ENCODE results near the gene ENOPH1. TPM values are rescaled to one million over a fixed set of nuclear protein-coding genes. Genes with fewer than 3 reads are reported as not detected.
A peak's percentile ranks its signal among the peaks of the same experiment; 100 is the strongest.

The ENOPH1 gene
- total and polyA plus RNA-seq, 2 of the 13 experiments (the other 11 are each of a cell fraction or from before 2014, with no cell fraction given), result 15.5 to 64.3 TPM

DNA sequence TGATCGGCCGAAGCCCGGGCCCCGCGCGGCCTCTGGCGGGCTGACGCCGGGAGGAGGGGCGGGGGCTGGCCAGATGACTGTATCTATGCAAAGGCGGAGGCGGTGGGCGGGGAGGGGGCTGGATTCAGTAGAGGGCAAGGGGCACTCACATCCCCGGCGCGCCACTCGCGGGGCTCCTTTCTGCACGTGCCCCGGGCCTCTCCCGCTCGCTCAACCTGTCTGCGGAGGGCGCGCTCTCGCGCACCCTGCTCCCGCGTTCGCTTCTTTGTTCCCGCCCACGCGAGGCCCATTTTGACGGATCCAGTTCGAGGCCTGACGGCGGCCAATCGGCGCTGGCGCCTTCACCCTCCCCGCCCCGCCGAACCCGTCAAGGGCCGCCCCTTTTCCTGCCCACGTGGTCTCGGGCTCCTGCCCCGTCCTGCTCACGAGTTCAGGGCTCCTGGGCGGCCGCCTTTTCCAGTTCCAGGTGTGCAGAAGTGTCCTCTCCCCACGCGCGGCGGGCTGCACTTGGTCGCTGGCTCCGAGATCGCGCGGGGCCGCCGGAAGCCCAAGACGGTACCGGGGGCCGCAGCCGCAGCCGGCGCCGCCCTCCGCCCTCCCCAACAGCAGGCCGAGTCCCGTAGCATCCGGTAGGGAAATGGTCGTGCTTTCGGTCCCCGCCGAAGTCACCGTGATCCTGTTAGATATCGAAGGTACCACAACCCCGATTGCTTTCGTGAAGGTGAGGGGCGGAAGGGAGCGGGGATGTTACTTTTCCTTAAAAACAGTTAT lies at the start of gene ENOPH1, which contains the start of gene HNRNPDL (continued):
- TF ChIP-seq KLF16 (CRISPR knock-in tag; IDR thresholded peaks at IDR 0.05) (peak in 1 of 2 experiments; percentile 91; a peak in 2 of 4 replicates), BRCA1 (CRISPR knock-in tag; IDR thresholded peaks at IDR 0.05) (peak; percentile 61; the same call in 1 of the 2 replicates), AHR (CRISPR knock-in tag; IDR thresholded peaks at IDR 0.05) (0 out of 2 replicates have a peak, but pooled peaks have one; percentile 5), TEAD2 (CRISPR knock-in tag; IDR thresholded peaks at IDR 0.05) (peak; percentile 82; the same call in 1 of the 2 replicates), PAF1 (CRISPR knock-in tag; IDR thresholded peaks at IDR 0.05) (no peak), POLR2A (IDR thresholded peaks at IDR 0.05; ENCODE audit: insufficient read depth in 1 of 2, low read depth in 2 of 2, low read length in 2 of 2) (peak in 1 of 2 experiments; percentile 67; a peak in 1 of 4 replicates), PAXIP1 (CRISPR knock-in tag; conservative IDR thresholded peaks at IDR 0.05) (peak; percentile 64), ZBTB20 (CRISPR knock-in tag; IDR thresholded peaks at IDR 0.05; ENCODE audit: borderline replicate concordance, low read depth) (peak; percentile 61; the same call in 1 of the 2 replicates), ELF4 (CRISPR knock-in tag; IDR thresholded peaks at IDR 0.05; ENCODE audit: borderline replicate concordance) (no peak), TMF1 (CRISPR knock-in tag; IDR thresholded peaks at IDR 0.05; ENCODE audit: low read depth) (peak; percentile 90; the same call in 1 of the 2 replicates), SMYD3 (CRISPR knock-in tag; IDR thresholded peaks at IDR 0.05) (peak; percentile 73; the same call in 1 of the 2 replicates), SMAD3 (CRISPR knock-in tag; IDR thresholded peaks at IDR 0.05) (no peak; the same call in 1 of the 2 replicates), ZFY (CRISPR knock-in tag; IDR thresholded peaks at IDR 0.05) (peak; percentile 69), ADNP (CRISPR knock-in tag; IDR thresholded peaks at IDR 0.05) (no peak), ZBTB21 (CRISPR knock-in tag; IDR thresholded peaks at IDR 0.05) (no peak), KLF15 (CRISPR knock-in tag; IDR thresholded peaks at IDR 0.05; ENCODE audit: borderline replicate concordance) (0 out of 2 replicates have a peak, but pooled peaks have one; percentile 55), ZNF552 (CRISPR knock-in tag; IDR thresholded peaks at IDR 0.05; ENCODE audit: borderline replicate concordance) (peak; percentile 75; the same call in 1 of the 2 replicates), MZF1 (CRISPR knock-in tag; IDR thresholded peaks at IDR 0.05; ENCODE audit: borderline replicate concordance) (no peak), ZNF383 (CRISPR knock-in tag; IDR thresholded peaks at IDR 0.05; ENCODE audit: borderline replicate concordance) (0 out of 2 replicates have a peak, but pooled peaks have one; percentile 29)
- TF ChIP-seq, protein P1, sequence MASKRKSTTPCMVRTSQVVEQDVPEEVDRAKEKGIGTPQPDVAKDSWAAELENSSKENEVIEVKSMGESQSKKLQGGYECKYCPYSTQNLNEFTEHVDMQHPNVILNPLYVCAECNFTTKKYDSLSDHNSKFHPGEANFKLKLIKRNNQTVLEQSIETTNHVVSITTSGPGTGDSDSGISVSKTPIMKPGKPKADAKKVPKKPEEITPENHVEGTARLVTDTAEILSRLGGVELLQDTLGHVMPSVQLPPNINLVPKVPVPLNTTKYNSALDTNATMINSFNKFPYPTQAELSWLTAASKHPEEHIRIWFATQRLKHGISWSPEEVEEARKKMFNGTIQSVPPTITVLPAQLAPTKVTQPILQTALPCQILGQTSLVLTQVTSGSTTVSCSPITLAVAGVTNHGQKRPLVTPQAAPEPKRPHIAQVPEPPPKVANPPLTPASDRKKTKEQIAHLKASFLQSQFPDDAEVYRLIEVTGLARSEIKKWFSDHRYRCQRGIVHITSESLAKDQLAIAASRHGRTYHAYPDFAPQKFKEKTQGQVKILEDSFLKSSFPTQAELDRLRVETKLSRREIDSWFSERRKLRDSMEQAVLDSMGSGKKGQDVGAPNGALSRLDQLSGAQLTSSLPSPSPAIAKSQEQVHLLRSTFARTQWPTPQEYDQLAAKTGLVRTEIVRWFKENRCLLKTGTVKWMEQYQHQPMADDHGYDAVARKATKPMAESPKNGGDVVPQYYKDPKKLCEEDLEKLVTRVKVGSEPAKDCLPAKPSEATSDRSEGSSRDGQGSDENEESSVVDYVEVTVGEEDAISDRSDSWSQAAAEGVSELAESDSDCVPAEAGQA (IDR thresholded peaks at IDR 0.05; ENCODE audit: low read depth), result peak; percentile 65; the same call in 1 of the 2 replicates
- TF ChIP-seq, protein P1 (CRISPR knock-in tag; IDR thresholded peaks at IDR 0.05; ENCODE audit: borderline replicate concordance), result peak; percentile 88; the same call in 1 of the 2 replicates
